Smooth muscle cell of the brain vasculature (primary cell): ENCODE measurements around the gene TBK1.

Experiments
- DNase-seq: peaks from one replicate; pipeline ENCODE4 v3.0.0-alpha.2; 2012; ENCODE audit warnings: low read depth, low spot score

TBK1 gene

DNA sequence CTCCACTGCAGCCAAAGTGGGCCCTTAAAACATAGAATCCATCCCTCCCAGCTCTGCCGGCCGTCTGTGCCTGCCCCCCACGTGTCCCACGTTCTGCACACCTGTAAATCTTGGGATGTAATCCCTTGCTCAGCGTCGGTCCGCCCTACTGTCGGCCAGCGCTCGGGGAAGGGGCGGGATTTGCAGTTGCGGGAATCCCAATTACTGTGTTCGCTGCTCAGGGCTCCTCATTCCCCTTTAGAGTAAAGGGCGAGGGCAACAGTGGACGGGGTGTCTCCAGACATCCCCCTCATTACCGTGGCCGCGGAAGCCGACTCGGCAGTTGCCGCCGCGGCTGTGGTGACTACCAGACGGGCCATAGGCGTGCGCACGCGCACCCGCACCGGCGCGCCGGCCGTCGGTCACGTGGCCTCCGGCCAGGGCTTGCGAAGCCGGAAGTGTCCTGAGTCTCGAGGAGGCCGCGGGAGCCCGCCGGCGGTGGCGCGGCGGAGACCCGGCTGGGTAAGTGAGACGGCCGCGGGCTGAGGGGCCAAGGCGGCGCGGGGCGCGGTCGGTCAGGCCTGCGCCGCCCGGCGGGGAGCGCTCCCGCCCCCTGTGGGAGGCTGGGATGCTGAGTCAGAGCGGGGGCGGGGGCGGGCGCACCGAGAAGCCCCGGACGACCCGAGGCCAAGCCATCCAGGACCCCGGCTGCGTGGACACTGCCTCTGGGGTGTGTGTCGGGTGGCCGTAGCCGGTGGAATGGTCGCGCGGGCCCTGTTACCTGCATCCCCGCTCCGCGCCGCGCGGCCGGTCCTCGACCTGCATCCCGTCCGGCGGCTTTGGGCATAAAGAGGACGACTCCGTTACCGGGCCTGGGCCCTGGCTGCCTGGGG, at the start of gene TBK1:
Gene TBK1 (plus strand): TSS at position 434 of the 872 bp plus-strand sequence. CDS start 3,751 bp downstream, outside the sequence.
- DNase-seq, result peak; percentile 54

DNA sequence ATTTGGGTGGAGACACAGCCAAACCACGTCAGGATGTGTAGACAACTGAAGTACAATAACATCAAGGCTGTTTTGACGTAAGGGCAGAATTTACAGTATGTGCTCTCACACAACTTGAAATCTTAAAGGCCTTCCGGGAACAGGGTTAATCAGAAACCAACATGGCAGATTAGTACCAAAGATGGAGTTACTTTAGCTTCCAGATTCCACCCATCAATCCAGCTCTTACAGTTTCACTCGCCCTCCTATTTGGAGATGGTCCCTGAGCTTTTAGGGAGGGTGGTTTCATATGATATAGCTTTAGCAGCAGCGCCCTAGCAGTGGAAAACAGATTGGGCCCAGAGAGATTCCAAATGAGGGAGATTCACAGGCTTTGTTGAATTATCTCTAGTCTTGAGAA, 49.7 kb upstream of the TBK1 start:
- DNase-seq, result no peak

DNA sequence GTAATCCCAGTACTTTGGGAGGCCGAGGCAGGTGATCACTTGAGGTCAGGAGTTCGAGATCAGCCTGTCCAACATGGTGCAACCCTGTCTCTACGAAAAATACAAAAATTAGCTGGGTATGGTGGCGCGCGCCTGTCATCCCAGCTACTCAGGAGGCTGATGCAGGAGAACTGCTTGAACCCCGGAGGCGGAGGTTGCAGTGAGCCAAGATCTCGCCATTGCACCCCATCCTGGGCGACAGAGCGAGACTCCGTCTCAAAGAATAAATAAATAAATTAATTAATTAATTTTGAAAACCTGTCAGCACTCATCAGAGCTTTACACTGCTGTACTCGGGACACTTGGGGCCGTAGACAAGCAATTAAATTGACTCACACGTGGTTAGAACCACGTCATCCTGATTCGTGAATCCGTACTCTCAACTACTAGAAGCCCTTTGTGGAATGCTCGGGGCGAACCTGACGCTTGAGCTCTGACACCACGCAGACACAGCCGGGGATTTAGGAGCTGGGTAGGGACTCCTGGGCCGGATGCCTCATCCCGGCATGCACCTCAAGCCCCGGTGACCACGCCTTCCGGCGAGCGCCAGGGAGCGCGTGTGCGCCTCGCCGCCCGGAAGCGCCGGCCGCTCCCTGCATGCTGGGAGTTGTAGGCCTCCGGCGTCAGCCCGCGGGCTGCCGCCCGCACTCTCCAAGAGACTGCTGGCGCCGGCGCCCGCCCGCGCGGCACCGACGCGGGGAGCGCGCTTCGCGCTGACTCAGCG, 48.0 kb upstream of the TBK1 start, which contains the start of gene XPOT:
Gene XPOT (plus strand): TSS at position 686 of the 763 bp plus-strand sequence. CDS start 5,644 bp downstream, outside the sequence.
- peak; percentile 95 for DNase-seq

DNA sequence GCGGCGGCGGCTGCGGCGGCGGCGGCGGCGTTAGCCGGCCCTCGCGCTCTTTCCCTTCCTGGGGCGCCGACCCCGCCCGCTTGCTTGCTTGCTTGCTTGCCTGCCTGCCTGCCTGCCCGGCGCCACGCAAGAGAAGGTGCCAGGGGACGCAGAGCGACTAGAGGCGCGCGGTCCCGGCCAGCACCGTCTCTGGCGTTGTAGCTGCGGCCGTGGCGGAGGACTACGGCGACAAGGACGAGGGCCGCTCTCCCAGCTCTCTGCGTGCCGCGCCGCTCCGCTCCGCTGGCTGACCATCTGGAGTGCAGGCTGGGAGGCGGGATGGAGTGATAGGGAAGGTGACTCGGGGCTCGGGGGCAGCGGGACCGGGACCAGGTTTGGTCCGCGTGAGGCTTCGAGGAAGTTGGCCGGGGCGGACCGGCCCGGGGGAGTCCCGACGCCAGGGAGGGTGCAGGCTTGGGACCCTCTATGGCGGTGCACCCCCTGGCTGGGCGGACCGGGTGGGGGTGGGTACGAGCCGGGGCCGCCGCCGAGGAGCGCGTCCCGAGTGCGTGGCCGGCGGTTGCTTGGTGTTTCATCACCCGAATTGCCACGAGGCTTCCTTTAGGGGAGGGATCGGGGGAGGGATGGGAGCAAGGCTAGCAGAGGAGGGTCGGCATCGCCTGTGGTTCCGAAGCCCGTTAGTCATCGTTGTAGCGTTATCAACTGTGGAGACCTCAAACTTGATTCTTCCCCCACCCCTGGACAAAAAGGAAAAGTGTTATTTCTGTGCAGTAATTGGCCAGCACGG, 47.3 kb upstream of the TBK1 start:
- DNase-seq, result no peak

DNA sequence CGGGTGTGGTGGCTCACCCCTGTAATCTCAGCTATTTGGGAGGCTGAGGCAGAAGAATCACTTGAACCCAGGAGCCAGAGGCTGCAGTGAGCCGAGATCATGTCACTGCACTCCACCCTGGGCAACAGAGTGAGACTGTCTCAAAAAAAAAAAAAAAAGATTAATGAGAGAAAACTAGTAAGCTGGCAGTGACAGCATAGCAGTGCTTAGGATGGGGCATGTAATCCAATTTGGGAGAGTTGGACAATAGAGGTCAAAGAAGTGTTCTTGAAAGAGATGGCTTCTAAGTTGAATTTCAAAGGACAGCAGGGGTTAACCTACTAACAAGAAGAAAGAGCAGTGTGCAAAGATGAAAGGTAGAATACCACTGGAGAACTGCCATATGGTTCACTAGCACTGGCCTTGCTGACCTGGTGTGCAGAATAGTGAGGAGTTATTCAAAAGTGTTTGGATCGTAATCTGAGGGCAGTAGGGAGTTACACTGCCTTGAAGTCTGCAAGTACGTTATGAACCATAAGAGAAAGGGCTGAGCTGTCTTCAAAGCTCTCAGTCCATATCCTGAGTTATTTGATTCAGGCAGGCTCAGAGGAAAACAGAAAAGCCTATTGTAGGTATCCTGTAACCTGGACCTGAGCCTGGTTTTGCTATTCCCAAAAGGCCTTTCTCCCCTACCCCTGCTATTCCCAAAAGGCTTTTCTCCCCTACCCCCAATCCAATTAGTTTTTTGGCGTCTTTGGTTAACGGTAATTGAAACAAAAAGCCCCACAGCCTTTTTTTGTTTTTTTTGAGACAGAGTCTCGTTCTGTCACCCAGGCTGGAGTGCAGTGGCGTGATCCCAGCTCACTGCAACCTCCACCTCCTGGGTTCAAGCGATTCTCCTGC, 44.3 kb upstream of the TBK1 start:
- no peak for DNase-seq

DNA sequence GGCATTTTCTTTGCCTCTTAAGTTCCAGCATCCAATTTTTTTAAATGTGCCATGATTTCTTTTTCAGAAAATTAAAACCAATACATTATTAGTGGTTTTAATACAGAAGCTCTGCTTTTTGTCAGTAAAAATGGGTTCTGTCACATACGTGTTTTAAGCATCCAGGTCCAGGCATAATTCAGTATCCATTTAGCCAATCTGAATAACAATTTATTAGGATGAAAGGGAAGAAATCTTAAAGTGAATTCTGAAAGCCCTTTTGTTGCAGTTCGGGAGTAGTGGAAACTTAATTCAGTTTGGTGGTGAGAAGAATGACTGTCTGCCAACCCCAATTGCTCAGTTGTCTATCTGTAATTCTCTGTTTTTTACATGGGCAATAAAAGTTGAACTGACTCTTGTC, 40.5 kb upstream of the TBK1 start:
- DNase-seq, result no peak

DNA sequence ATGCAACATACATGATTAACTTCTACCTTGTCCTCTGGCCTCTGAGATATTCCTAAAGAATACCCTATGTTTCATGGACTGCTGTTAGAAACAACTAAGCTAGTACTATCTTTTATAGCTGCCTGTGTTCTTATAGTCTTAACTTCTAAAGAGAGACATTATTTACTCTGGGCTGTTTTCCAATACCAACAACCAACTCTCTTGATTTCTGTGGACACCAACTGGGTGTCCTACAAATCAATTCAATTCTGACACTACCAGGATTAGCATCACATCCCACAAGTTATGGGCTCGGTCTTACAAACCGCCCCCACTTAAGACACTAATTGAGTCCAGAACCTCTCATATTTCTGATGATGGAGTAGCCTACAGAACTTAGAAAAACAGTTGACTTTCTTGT, 39.5 kb upstream of the TBK1 start:
- DNase-seq, result peak; percentile 43

DNA sequence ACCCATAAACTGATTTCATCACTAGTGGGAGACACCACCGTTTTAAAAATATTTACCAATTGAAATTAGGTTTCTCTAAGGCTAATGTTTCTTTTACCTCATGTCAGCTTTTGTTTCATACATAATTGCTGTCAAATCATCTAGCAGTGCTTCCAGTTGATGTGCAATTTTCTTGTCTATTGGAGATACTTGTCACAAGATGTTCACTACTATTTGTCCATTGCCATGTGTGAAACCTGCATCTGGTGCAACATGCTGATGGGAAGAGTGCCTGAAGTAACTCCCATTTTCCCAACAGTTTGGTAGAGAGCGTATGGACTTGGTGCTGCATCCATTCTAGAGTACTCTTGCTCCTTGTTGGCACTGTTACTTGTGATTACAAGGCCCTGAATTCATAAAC, 38.0 kb upstream of the TBK1 start:
- DNase-seq, result no peak

DNA sequence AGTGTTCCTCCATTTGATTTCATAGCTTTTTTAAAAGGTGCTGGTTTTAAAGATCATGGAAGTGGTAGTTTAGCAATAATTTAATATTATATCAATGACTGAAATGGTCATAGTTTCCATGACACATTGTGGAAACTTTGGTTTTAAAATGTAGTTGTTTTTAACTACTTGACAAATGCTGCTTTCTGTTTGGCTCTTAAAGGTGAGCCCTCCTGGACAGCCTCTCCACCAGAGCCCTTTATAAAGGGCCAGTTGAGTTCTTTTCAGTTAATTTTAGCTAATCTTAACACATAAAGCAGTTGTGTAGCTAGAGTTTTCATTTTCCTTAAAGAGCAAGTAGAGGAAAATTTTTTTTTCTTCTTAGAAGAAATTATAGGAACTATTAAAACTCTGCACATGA, 33.7 kb upstream of the TBK1 start:
- DNase-seq, result no peak

DNA sequence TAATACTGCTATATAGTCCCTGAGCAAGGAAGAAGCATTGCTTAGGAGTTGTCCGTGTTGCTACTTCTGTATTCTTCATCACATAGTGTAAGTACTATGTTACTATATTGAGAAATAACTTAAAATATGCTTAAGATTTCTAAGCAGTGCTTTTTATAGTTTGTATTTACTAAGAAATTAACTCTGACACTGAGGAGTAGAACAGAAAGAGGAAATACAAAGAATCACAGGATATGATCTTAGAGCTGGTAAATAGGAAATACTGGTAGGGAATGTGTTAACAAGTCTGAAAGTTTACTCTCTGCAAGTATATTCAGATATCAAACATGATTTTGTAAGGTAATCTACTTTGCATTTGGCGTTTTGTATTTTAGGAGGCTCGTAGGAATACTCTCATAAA, 32.2 kb upstream of the TBK1 start:
- DNase-seq, result no peak

DNA sequence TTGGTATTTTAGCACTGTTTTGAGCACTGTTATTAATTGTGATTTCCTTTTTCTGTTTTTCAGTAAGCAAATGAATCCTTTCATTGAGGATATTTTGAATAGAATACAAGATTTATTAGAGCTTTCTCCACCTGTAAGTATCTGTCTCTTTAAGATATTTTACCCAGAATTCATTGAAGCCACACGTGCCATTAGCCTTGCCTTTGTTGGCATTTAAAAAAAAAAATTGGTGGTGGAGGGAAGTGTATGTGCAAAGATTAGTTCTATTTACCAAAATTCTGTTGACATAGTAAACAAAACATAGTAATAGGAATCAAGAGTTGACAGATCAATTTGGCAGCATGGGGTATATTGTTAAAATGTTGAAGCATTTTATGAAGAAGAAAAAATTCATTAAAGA, 23.9 kb upstream of the TBK1 start:
- no peak for DNase-seq

DNA sequence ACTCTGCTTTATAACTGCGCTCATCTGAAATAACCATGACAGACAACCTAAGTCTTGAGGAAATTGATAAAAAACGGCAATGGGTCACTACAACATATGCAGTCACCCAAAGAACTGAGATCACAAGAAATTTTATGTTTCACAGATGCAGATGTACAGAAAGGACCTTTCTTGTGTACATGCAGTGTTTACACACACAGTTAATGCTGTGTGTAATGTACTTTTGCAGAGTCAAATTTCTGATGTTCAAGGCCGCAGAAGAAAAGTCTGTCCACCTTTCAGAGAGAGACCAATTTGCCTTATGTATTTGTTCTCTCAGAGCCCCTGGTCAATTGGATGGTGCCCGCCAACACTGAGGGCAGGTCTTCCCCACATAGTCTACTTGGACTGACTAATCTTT, 23.0 kb upstream of the TBK1 start:
- DNase-seq, result no peak

DNA sequence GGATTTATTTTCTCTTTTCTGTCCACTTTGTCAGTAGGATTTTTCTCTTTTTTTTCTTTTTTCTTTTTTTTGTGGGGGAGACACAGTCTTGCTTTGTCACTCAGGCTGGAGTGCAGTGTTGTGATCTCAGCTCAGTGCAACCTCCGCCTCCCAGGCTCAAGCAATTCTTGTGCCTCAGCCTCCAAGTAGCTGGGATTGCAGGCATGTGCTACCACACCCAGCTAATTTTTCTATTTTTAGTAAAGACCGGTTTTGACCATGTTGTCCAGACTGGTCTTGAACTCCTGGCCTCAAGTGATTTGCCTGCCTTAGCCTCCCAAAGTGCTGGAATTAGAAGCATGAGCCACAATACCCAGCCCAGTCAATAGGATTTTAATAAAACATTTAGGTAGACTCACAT, 21.0 kb upstream of the TBK1 start:
- no peak for DNase-seq

DNA sequence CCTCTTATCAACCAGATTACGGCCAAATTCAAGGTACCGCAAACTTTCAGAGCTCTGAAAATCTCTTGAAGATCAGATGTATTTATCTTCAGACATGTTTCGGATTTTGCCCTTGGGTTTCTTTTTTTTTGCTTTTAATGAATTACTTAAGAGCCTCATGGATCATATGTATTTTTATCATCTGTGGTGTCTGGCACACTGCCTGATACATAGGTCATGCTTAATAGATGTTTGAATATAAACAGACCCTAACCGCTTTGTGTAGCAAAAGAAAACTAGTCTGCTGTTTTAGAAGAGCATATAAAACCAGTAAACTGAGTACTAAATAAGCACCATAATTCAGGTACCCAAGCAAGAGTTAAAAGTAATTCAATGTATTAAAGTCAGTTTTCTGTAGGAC, 20.1 kb upstream of the TBK1 start:
- no peak for DNase-seq

DNA sequence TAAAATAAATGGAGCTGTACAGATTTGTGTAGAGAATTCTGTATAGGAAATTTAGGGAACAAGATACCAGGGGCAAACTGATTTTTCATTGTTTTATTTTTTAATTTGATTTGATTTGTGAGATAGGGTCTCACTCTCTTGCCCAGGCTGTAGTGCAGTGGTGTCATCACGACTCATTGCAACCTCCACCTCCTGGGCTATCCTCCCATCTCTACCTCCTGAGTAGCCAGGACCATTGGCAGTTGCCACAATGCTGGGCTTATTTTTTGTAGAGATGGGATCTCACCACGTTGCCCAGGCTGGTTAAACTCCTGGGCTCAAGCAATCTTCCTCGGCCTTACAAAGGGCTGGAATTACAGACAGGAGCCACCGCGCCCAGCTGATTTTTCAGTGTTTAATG, 18.0 kb upstream of the TBK1 start:
- no peak for DNase-seq

DNA sequence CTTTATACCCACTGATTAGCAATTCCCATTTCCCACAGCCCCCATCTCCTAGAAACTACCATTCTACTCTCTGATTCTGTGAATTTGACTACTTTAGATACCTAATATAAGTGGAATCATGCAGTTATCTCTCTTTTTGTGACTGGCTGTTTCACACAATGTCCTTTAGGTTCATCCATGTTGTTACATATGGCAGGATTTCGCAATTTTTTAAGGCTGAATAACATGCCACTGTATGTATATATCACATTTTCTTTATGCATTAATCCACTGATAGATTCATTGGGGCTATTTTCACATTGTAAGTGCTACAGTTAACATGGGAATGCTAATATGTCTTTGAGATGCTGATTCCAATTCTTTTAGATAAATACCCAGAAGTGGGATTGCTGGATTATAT, 11.8 kb upstream of the TBK1 start:
- DNase-seq, result no peak

DNA sequence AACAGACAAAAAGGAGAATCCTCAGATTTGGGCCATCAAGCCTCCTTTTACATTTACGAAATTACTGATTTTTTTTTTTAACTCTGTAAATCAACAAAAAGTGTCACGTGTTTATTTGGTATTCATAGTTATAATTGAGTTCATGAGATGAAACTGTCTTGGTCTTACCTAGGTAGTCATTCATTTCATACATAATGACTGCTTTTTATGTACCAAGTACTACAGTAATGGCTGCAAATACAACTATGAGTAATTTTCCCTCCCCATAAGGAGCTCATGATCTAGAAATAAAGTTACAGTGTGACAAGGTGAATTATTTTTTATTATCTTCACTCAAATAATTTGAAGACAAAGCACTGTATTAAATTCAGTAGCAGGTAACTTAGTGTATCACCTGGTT, 6.4 kb upstream of the TBK1 start:
- DNase-seq, result no peak

DNA sequence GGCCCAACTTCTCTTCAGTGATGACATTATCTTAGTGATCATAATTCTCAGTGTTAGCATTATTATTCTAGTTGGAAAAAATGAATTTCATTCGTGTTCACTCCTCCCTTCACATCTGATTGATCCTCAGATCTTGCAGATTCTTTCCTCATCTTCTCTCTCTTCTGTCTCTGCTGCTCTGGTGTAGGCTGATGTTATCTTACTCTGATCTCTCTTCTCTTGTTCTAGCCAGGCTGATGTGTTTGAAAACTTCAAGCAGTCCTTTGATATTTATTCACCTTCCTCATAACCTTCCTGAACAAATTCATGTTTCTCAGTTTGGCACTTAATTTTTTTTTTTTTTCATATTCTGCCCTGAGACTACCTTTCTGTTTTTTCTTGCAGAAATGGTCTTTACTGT, 5.6 kb upstream of the TBK1 start:
- DNase-seq, result no peak

DNA sequence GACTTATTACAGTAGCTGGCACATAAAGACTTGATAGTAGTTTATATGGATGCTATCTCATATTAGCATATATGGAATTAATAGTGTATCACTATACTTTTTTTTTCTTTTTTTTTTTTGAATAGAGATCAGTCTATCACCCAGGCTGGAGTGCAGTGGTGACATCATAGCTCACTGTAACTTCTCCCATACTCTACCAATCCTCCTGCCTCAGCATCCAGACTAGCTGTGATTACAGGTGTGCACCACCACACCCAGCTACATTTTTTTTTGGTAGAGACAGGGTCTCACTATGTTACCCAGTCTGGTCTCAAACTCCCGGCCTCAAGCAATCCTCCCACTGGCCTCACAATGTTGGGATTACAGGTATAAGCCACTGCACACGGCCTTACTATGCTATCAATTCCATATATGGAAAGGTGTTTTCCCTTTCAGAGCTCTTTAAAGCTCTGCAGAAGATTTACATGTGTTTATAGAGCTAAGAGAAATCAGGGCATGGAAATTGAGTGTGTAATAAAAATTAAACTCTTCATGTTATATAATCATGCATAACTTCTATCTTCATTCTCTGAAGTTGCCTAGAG, 1.8 kb upstream of the TBK1 start:
- no peak for DNase-seq

DNA sequence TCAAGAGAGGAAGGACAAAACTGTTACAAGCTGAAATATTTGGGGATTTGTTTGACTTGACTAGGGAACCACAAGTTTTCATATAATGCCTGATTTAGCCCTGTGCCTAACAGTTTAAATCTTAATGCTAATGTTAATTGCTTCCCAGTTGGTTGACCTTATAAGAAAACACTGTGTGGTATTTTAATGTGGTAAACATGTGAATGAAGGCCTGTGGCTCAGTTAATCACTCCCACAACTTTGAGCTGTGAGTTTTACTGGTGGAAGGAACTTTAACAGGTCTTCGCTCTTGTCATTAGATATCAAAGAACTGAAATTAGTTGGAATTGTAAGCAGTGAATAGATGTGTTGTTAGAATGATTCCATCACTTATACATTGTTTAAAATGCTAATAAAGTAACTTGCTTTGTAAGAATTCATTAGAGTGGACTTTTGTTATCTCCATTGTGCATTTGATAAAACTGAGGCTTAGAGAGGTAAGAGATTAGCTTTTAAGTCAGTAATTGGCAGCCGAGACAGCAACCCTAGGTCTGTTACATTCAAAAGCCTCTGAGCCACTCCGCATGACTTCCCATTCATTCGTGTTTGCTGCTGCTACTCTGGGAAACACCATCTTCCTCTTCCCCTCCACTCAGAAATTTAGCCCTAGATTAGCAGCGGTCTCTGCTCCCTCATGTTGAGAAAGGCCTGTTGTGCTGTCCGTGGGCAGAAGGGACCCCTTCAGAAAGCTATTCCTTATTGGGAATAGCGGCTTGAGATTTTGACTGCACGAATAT, 1.0 kb upstream of the TBK1 start:
- DNase-seq, result no peak
